ENCODE data around the gene SLC17A1.

Gene SLC17A1

GRCh38 chr6:25866011-25866410, 34.2 kb upstream of the SLC17A1 start:
- Mint-ChIP-seq H3K27ac (no peak overlapping the region), H3K36me3 (ENCODE audit: low read depth) (no peaks in the 10 kb centered on the region), H3K4me3 (no peak overlapping the region), H3K9me3 (no peaks in the 10 kb centered on the region), H3K4me1 (peaks cover 9% of the 10 kb centered on the region), H3K27me3 (ENCODE audit: low read depth) (no peaks in the 10 kb centered on the region)
- TF ChIP-seq CTCF (IDR thresholded peaks at IDR 0.05; ENCODE audit: unreplicated experiment in 3 of 3) = no peak

- Mint-ChIP-seq H3K27me3 (ENCODE audit: low read depth) (no peaks in the 10 kb centered on the region), H3K36me3 (ENCODE audit: low read depth) (no peaks in the 10 kb centered on the region), H3K4me1 (peaks cover 9% of the 10 kb centered on the region), H3K4me3 (no peak overlapping the region), H3K9me3 (no peaks in the 10 kb centered on the region), H3K27ac (no peak overlapping the region)
- TF ChIP-seq CTCF (IDR thresholded peaks at IDR 0.05; ENCODE audit: unreplicated experiment in 3 of 3) = no peak
Observed at GRCh38 chr6:25863360-25863759, 31.5 kb upstream of the SLC17A1 start.

GRCh38 chr6:25862199-25862598, 30.3 kb upstream of the SLC17A1 start:
- H3K4me1 Mint-ChIP-seq = peaks cover 9% of the 10 kb centered on the region
- H3K27ac Mint-ChIP-seq = no peak overlapping the region
- no peaks in the 10 kb centered on the region for H3K9me3 Mint-ChIP-seq
- no peak overlapping the region for H3K4me3 Mint-ChIP-seq
- H3K36me3 Mint-ChIP-seq (ENCODE audit: low read depth) = no peaks in the 10 kb centered on the region
- no peak for TF ChIP-seq CTCF (IDR thresholded peaks at IDR 0.05; ENCODE audit: unreplicated experiment in 3 of 3)
- H3K27me3 Mint-ChIP-seq (ENCODE audit: low read depth) = no peaks in the 10 kb centered on the region

GRCh38 chr6:25852756-25853155, 20.9 kb upstream of the SLC17A1 start:
- Mint-ChIP-seq H3K4me3 (no peak overlapping the region), H3K27me3 (ENCODE audit: low read depth) (peaks cover 5% of the 10 kb centered on the region), H3K27ac (no peak overlapping the region), H3K4me1 (no peaks in the 10 kb centered on the region), H3K36me3 (ENCODE audit: low read depth) (no peaks in the 10 kb centered on the region), H3K9me3 (no peaks in the 10 kb centered on the region)
- TF ChIP-seq CTCF (IDR thresholded peaks at IDR 0.05; ENCODE audit: unreplicated experiment in 3 of 3) = no peak

- H3K36me3 Mint-ChIP-seq (ENCODE audit: low read depth) = no peaks in the 10 kb centered on the region
- no peak overlapping the region for H3K27ac Mint-ChIP-seq
- no peak for TF ChIP-seq CTCF (IDR thresholded peaks at IDR 0.05; ENCODE audit: unreplicated experiment in 3 of 3)
- peaks cover 5% of the 10 kb centered on the region for H3K27me3 Mint-ChIP-seq (ENCODE audit: low read depth)
- no peaks in the 10 kb centered on the region for H3K9me3 Mint-ChIP-seq
- H3K4me3 Mint-ChIP-seq = no peak overlapping the region
- no peaks in the 10 kb centered on the region for H3K4me1 Mint-ChIP-seq
Observed at GRCh38 chr6:25851961-25852360, 20.1 kb upstream of the SLC17A1 start.

- Mint-ChIP-seq H3K27ac (no peak overlapping the region), H3K9me3 (no peaks in the 10 kb centered on the region), H3K36me3 (ENCODE audit: low read depth) (no peaks in the 10 kb centered on the region), H3K4me3 (no peak overlapping the region), H3K4me1 (no peaks in the 10 kb centered on the region), H3K27me3 (ENCODE audit: low read depth) (no peaks in the 10 kb centered on the region)
- no peak for TF ChIP-seq CTCF (IDR thresholded peaks at IDR 0.05; ENCODE audit: unreplicated experiment in 3 of 3)
Observed at GRCh38 chr6:25844518-25844917, 12.7 kb upstream of the SLC17A1 start.

Measured in nephron (organoid).